Endodermal cell (in vitro differentiated cells): ENCODE measurements around the gene SDK2. TPM values are rescaled to one million over a fixed set of nuclear protein-coding genes. Genes with fewer than 3 reads are reported as not detected.

Source experiments
- DNase-seq: peaks from one replicate; pipeline ENCODE4 v3.0.0-alpha.2; 2017
- H3K27ac ChIP-seq: 2 replicates; pipeline ENCODE4 v1.5.1; 2013; ENCODE audit warnings: mild to moderate bottlenecking, low read depth, low read length, moderate library complexity
- H3K27me3 ChIP-seq: 2 replicates; pipeline ENCODE4 v1.6.1; 2013; ENCODE audit warnings: mild to moderate bottlenecking, low read length, moderate library complexity; ENCODE audit not compliant: insufficient read depth, control insufficient read depth, poor library complexity, severe bottlenecking
- H3K36me3 ChIP-seq: 2 replicates; pipeline ENCODE4 v1.7.0; 2013; ENCODE audit warnings: mild to moderate bottlenecking, low read length, moderate library complexity; ENCODE audit not compliant: control insufficient read depth, insufficient read depth
- H3K4me1 ChIP-seq: one replicate; pipeline ENCODE4 v1.7.0; 2013; ENCODE audit warnings: low read length; ENCODE audit not compliant: control insufficient read depth, insufficient read depth
- H3K4me3 ChIP-seq: 2 replicates; pipeline ENCODE4 v1.5.1; 2013; ENCODE audit warnings: mild to moderate bottlenecking, low read length, moderate library complexity
- H3K9ac ChIP-seq: 2 replicates; pipeline ENCODE4 v1.6.1; 2013; ENCODE audit warnings: mild to moderate bottlenecking, low read length, moderate library complexity; ENCODE audit not compliant: poor library complexity, severe bottlenecking; ENCODE audit errors: extremely low read depth
- H3K9me3 ChIP-seq: 2 replicates; pipeline ENCODE4 v1.6.1; 2013; ENCODE audit warnings: mild to moderate bottlenecking, low read length, moderate library complexity; ENCODE audit not compliant: control insufficient read depth
- H3K27ac Mint-ChIP-seq: 2 replicates; pipeline ENCODE4 v1.8.0; 2020; ENCODE audit warnings: mixed read lengths
- H3K27me3 Mint-ChIP-seq: 2 replicates; pipeline ENCODE4 v1.8.0; 2021; ENCODE audit warnings: mild to moderate bottlenecking, mixed read lengths; ENCODE audit not compliant: insufficient read depth
- H3K36me3 Mint-ChIP-seq: 2 replicates; pipeline ENCODE4 v1.8.0; 2020; ENCODE audit warnings: low read depth, mixed read lengths
- H3K4me1 Mint-ChIP-seq: 2 replicates; pipeline ENCODE4 v1.8.0; 2020; ENCODE audit warnings: mixed read lengths
- H3K4me3 Mint-ChIP-seq: 2 replicates; pipeline ENCODE4 v1.8.0; 2020; ENCODE audit warnings: mild to moderate bottlenecking, moderate library complexity, mixed read lengths
- H3K9me3 Mint-ChIP-seq: 2 replicates; pipeline ENCODE4 v1.8.0; 2020; ENCODE audit warnings: mild to moderate bottlenecking, mixed read lengths
- CTCF ChIP-seq: fragments of 200-600 bp; sonication (generic); conservative IDR thresholded peaks from 2 replicates; pipeline ENCODE4 v1.5.0; 2021; ENCODE audit warnings: antibody characterized with exemption, mild to moderate bottlenecking
- WGBS, 2 experiments: methylation state at CpG; one replicate each; pipeline versions ENCODE4 v1.1.5 to v1.1.7; 2013; ENCODE audit warnings: missing lambda C conversion rate in 2 of 2, mixed read lengths in 1 of 2; ENCODE audit not compliant: insufficient coverage in 1 of 2, insufficient read length in 1 of 2; 5-methylcytosine and 5-hydroxymethylcytosine counted together
- total RNA-seq, 2 donors: library from RNA; stranded (reverse); fragmentation: NEBNext Ultra II Directional in 1 of 2; extraction: Animal tissue kit (Norgen Biotek cat#: 25700) in 1 of 2; gene quantifications; 2 replicates in 1 of 2; 3 replicates in 1 of 2; pipeline ENCODE4 v1.2.1, GENCODE V29; 2021

Gene SDK2
- total RNA-seq, 2 donors from 2014 or later = 5.9 to 7.0 TPM

GRCh38 chr17:73654241-73654640 is 10.0 kb upstream of the SDK2 start:
- peaks cover 10% of the 10 kb centered on the region for H3K9me3 Mint-ChIP-seq

GRCh38 chr17:73653810-73654209 is 9.6 kb upstream of the SDK2 start:
- H3K9me3 Mint-ChIP-seq = peaks cover 10% of the 10 kb centered on the region
- H3K4me1 ChIP-seq = no peaks in the 10 kb centered on the region
- H3K36me3 Mint-ChIP-seq = no peaks in the 10 kb centered on the region
- 73% methylated on average over 1 of the region's 1 CpG; no CpG with 5 or more reads in 1 of the 2 experiments for WGBS, 2 experiments
- H3K27ac ChIP-seq = no peak overlapping the region
- peaks cover 2% of the 10 kb centered on the region for H3K4me1 Mint-ChIP-seq
- no peak overlapping the region for H3K4me3 ChIP-seq
- no peak overlapping the region for H3K27ac Mint-ChIP-seq
- peaks cover 9% of the 10 kb centered on the region for H3K9me3 ChIP-seq
- no peak for TF ChIP-seq CTCF
- no peak overlapping the region for H3K9ac ChIP-seq
- DNase-seq = no peak
- H3K27me3 ChIP-seq = peaks cover 12% of the 10 kb centered on the region
- H3K4me3 Mint-ChIP-seq = no peak overlapping the region
- no peaks in the 10 kb centered on the region for H3K36me3 ChIP-seq
- H3K27me3 Mint-ChIP-seq = peaks cover 41% of the 10 kb centered on the region

More at GRCh38 chr17:73654241-73654640, 10.0 kb upstream of the SDK2 start:
- H3K4me3 ChIP-seq = no peak overlapping the region
- H3K9ac ChIP-seq = no peak overlapping the region
- TF ChIP-seq CTCF = no peak
- Mint-ChIP-seq H3K4me1 (peaks cover 2% of the 10 kb centered on the region), H3K36me3 (no peaks in the 10 kb centered on the region), H3K27ac (no peak overlapping the region), H3K27me3 (peaks cover 38% of the 10 kb centered on the region), H3K4me3 (no peak overlapping the region)
- H3K4me1 ChIP-seq = no peaks in the 10 kb centered on the region
- H3K9me3 ChIP-seq = peaks cover 9% of the 10 kb centered on the region
- DNase-seq = no peak
- H3K36me3 ChIP-seq = no peaks in the 10 kb centered on the region
- no peak overlapping the region for H3K27ac ChIP-seq
- 90 to 91% methylated on average over 4 to 5 of the region's 5 CpGs for WGBS, 2 experiments
- peaks cover 8% of the 10 kb centered on the region for H3K27me3 ChIP-seq

GRCh38 chr17:73652886-73653480 is 8.7 kb upstream of the SDK2 start:
- Mint-ChIP-seq H3K36me3 (no peaks in the 10 kb centered on the region), H3K4me3 (no peak overlapping the region), H3K27me3 (peaks cover 49% of the 10 kb centered on the region), H3K27ac (no peak overlapping the region), H3K9me3 (peaks cover 10% of the 10 kb centered on the region), H3K4me1 (peaks cover 2% of the 10 kb centered on the region)
- WGBS, 2 experiments = 85 to 94% methylated on average over 3 of the region's 3 CpGs
- H3K9me3 ChIP-seq = peaks cover 9% of the 10 kb centered on the region
- no peaks in the 10 kb centered on the region for H3K36me3 ChIP-seq
- no peak for DNase-seq
- H3K27me3 ChIP-seq = peaks cover 20% of the 10 kb centered on the region
- H3K4me3 ChIP-seq = no peak overlapping the region
- no peaks in the 10 kb centered on the region for H3K4me1 ChIP-seq
- no peak overlapping the region for H3K9ac ChIP-seq
- no peak overlapping the region for H3K27ac ChIP-seq
- TF ChIP-seq CTCF = no peak
